CD4-positive, alpha-beta T cell treated with Interleukin-12 subunit alpha and Interleukin-12 subunit beta, for 1 hour (primary cell): ENCODE measurements around the gene FBH1.
"Not testable (repeated sequence)": the region's sequence is repeated elsewhere in the genome, so short reads cannot be mapped to it uniquely, and the experiment has no call there.

Experiments
- DNase-seq: peaks from one replicate; pipeline ENCODE4 v3.0.0-alpha.2; 2020

Gene FBH1

DNA sequence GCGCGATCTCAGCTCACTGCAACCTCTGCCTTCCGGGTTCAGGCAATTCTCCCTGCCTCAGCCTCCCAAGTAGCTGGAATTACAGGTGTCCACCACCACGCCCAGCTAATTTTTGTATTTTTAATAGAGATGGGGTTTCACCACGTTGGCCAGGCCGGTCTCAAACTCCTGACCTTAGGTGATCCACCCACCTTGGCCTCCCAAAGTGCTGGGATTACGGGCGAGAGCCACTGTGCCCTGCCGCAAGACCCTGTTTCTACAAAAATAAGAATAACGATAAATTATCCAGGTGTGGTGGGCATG lies 70.9 kb downstream of the FBH1 start:
- not testable (repeated sequence) for DNase-seq

GRCh38 chr10:5961405-5962100 lies 71.5 kb downstream of the FBH1 start:
- DNase-seq: no peak

GRCh38 chr10:5962358-5962940 lies 72.4 kb downstream of the FBH1 start:
- DNase-seq: not testable (repeated sequence)

GRCh38 chr10:5963071-5963470 lies 73.0 kb downstream of the FBH1 start:
- no peak for DNase-seq

DNA sequence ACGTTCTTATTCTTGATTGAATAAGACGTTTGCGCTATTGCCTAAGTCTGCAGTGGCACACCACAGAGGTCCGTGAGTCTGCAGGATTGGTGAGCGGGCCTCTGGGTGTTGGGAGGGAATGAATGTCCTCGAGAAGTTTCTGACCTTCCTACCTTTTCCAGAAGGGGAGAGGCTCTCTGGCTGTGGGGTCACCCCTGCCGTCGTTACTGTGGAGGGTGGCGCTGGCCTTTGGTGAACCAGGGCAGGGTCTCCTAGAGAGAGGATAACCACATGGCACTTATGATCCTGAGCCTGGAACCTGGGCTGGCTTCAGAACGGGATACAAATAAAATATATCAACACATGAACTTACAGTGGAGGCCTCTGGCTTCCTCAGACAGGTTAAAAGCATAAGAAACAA lies 73.5 kb downstream of the FBH1 start:
- DNase-seq: no peak

DNA sequence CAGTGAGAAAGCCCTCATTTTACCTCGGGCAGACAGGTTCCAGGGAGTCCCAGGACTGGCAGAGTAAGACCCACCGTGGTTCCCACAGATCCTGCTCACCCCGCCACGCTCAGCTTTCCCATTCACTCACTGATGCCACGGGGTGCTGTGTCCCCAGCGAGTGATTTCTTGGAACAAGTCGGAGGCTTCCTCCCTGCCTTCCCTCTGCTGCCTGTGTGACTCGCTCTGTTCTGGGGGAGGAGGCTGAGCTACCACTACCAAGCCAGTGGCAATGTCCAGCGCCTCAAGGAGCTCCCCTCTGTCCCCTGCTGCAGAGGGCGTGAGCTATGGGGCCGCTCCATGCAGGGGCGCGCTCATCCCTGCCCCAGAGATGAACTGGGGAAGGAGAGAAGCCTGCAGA lies 74.7 kb downstream of the FBH1 start:
- DNase-seq: no peak

- DNase-seq: no peak
These were observed 75.2 kb downstream of the FBH1 start for GRCh38 chr10:5965266-5965665.

- DNase-seq: no peak
These were observed 78.1 kb downstream of the FBH1 start for GRCh38 chr10:5968037-5968680.

GRCh38 chr10:5968681-5969453 lies 78.8 kb downstream of the FBH1 start:
- no peak for DNase-seq

DNA sequence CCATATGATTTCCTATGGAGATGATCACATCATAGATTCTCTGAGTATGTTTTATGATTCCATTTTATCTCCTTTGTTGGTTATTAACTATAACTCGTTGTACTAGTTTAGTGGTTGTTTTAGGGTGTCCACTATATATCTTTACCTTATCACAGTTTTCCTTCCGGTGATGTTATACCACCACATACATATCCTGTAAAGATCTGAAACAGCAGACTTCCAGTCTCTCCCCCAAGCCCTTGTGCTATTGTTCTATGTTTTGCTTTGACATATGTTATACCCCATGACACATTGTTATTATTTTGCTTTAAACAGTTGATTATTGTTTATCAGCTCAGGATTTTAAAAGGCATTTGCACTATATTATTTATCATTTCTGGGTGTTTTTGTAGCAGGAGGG lies 80.0 kb downstream of the FBH1 start:
- no peak for DNase-seq

- no peak for DNase-seq
These were observed 80.5 kb downstream of the FBH1 start for GRCh38 chr10:5970527-5970926.

- peak; percentile 37 for DNase-seq
These were observed 81.3 kb downstream of the FBH1 start for GRCh38 chr10:5971315-5971832.

DNA sequence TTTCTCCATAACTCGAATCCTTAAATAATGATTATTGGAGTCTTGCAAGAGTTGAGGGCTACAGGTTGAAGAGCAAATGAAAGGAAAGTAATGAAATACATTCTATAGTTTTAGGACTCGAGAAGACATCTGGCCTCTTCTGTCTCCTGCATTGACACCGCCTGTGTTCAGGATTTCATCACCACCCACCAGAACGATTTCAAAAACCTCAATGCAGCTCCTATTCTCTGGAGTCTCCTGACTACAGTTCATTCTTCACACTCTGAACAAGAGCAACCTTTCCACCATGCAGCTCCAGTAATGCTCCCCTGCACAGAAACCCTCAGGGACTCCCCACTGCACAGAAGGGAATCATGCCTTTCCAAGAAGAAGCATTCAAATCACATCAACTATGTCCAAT lies 81.8 kb downstream of the FBH1 start:
- DNase-seq: no peak

DNA sequence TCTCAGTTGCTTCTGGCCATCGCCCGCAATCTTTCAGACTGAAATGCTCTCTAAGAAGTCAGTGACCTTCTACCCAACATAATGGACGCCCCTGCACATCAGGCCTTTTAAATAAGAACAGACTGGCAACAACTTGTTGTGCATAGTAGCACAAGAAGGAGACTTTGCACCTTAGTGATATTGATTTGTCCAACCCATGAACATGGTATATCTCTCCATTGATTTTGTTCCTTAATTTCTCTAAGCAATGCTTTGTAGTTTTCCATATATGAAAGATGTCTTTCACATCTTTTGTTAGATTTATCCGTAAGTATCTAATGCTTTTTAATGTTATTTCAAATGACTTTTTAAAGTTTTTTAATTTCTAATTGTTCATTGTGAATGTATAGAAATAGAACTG lies 83.0 kb downstream of the FBH1 start:
- no peak for DNase-seq

GRCh38 chr10:5975641-5976473 lies 85.8 kb downstream of the FBH1 start:
- peak; percentile 77 for DNase-seq

DNA sequence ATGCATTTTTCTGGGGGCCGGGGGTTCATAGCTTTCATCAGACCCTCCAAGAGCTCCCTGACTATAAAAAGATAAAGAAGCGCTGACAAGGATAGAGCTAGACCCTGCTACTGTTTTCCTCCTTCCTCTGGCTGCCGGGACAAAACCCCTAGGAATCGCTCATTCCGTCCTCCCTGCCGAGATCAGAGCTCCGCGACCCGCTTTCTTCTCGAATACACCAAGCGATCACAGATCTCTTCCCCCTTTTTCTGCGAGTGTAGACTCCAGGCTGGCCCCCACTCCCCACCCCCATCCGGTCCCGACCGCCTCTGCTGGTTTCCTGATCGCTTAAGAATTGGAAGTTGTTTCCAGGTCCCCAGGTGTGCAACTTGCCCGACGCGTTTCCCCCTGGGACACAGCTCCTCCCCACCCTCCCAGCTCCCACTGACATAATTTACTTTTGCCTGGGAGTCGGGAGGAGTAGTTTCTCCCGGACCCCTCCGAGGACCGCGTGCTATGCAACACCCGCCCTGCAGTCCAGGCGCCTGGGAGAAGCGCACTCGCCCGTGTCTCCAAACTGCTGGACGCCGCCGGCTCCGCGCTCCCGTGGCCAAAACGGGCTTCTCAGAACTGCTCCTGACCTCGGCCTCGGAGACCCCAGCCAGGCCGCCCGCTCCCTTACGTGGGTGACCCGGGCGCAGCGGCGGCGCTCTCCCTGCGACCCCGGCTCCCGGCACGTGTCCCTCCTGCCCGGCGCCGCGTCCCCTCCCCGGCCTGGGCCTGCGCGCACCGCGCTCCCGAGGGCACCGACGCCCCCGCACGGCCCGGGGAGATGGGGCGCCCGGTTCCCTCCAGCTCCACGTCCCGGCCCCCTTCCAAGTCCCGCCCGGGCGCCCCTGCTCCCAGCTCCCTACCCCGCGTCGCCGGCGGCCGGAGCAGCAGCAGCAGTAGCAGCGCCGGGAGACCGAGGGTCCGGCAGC lies 86.7 kb downstream of the FBH1 start:
- peak; percentile 38 for DNase-seq

GRCh38 chr10:5977471-5978229 lies 87.6 kb downstream of the FBH1 start, which contains the start of gene IL15RA:
Gene IL15RA (minus strand): TSS chr10:5977543. CDS start chr10:5977492, 51 bp downstream.
- DNase-seq: peak; percentile 84

DNA sequence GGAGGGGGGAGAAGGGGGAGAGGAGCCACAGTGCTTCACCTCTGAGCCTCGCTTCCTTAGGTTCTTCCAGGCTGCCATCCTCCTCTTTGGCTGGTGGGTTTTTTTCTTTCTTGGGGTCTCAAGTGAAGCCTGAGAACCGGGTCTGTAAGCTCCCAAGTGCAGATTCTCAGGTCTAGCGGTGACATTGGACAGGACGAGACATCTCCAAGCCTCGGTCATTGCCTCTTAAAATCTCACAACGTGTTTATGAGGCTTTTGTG lies 88.1 kb downstream of the FBH1 start:
- DNase-seq: no peak

GRCh38 chr10:5981529-5981928 lies 91.5 kb downstream of the FBH1 start:
- DNase-seq: no peak

DNA sequence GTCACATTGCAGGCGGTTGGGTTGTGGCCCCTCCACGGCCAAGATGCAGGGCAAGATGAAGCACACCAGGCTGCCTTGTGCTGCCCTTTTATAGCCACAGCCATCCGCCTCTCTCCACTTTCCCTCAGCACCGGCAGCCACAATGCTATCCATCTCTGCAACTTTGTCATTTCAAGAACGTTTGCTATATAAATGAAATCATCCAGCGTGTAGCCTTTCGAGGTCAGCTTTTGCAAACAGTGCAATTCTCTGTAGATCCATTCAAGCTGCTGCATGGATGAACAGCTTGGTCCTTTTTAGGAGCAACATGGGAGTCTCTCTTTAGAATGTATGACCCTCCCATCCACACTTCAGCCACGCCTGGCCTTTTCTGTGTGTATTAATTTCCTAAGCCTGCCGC lies 93.7 kb downstream of the FBH1 start:
- DNase-seq: no peak

GRCh38 chr10:5985029-5985428 lies 95.0 kb downstream of the FBH1 start:
- DNase-seq: no peak
